GM19023 (cell line): ENCODE results near the gene IREB2.
A peak's percentile ranks its signal among the peaks of the same experiment; 100 is the strongest.

ENCODE experiments used
- ATAC-seq: cut with Tn5 transposase; IDR thresholded peaks from one replicate; pipeline ENCODE4 v1.9.1; 2021; ENCODE audit warnings: mild to moderate bottlenecking, moderate library complexity; ENCODE audit not compliant: unreplicated experiment

IREB2 gene

GRCh38 chr15:78540141-78540870, 102.3 kb downstream of the IREB2 start, which contains the start of gene PSMA4:
PSMA4 (plus strand) TSS chr15:78540444; CDS start chr15:78541928, 1,484 bp downstream.
- ATAC-seq = peak; percentile 86

- ATAC-seq = no peak
Observed at GRCh38 chr15:78540871-78541743, 103.1 kb downstream of the IREB2 start.

GRCh38 chr15:78541744-78542034, 103.7 kb downstream of the IREB2 start:
- no peak for ATAC-seq

GRCh38 chr15:78542647-78543046, 104.6 kb downstream of the IREB2 start:
- ATAC-seq = no peak

GRCh38 chr15:78550194-78550593, 112.2 kb downstream of the IREB2 start:
- no peak for ATAC-seq

GRCh38 chr15:78550815-78551214, 112.8 kb downstream of the IREB2 start:
- no peak for ATAC-seq
